ENCODE results near the gene HECTD4. TPM values are rescaled to one million over a fixed set of nuclear protein-coding genes. Genes with fewer than 3 reads are reported as not detected.
A peak's percentile ranks its signal among the peaks of the same experiment; 100 is the strongest.

HECTD4 gene
- total RNA-seq, 1 experiment from 2014 or later, result 37.4 TPM

- CTCF ChIA-PET, result interaction anchor here (0.6 to 2.1 kb wide), 2 partner anchors 11 to 178 kb away, joined by 3 to 6 read pairs; no protein-coding TSS in a partner anchor
Observed at GRCh38 chr12:112122823-112123690, 259.2 kb downstream of the HECTD4 start.

GRCh38 chr12:112121780-112122565 lies 260.3 kb downstream of the HECTD4 start:
- Histone ChIP-seq H3K4me1 (replicated peaks; ENCODE audit: insufficient read depth) (peaks cover 73% of the 10 kb centered on the region), H2AFZ (no peak overlapping the region), H3K27ac (peak overlapping the region; percentile 45), H4K20me1 (ENCODE audit: insufficient read depth) (no peaks in the 10 kb centered on the region), H3K4me3 (no peak overlapping the region), H3K4me2 (peak overlapping the region; percentile 44), H3F3A (ENCODE audit: insufficient read depth, low read depth) (peaks cover 50% of the 10 kb centered on the region), H3K27me3 (ENCODE audit: insufficient read depth, low read depth) (no peaks in the 10 kb centered on the region), H3K9me2 (ENCODE audit: insufficient read depth) (no peaks in the 10 kb centered on the region), H3K9me3 (ENCODE audit: insufficient read depth, low read depth) (no peaks in the 10 kb centered on the region), H3K79me2 (ENCODE audit: low read depth) (peaks cover 15% of the 10 kb centered on the region), H3K36me3 (ENCODE audit: low read depth) (no peaks in the 10 kb centered on the region)
- ChIA-PET POLR2A (ENCODE audit: unreplicated experiment) (interaction anchor here (0.5 to 0.8 kb wide), 3 partner anchors 26 to 265 kb away, joined by 3 to 8 read pairs (median 4); no protein-coding TSS in a partner anchor), CTCF (interaction anchor here (0.6 to 2.1 kb wide), 3 partner anchors 10 to 177 kb away, joined by 3 to 7 read pairs (median 6); no protein-coding TSS in a partner anchor)
- BruUV-seq (replicated peaks), result no TSS peak
- no peak for TF ChIP-seq EZH2 (IDR thresholded peaks at IDR 0.05; ENCODE audit: low read depth)
- TF ChIP-seq, protein P1, sequence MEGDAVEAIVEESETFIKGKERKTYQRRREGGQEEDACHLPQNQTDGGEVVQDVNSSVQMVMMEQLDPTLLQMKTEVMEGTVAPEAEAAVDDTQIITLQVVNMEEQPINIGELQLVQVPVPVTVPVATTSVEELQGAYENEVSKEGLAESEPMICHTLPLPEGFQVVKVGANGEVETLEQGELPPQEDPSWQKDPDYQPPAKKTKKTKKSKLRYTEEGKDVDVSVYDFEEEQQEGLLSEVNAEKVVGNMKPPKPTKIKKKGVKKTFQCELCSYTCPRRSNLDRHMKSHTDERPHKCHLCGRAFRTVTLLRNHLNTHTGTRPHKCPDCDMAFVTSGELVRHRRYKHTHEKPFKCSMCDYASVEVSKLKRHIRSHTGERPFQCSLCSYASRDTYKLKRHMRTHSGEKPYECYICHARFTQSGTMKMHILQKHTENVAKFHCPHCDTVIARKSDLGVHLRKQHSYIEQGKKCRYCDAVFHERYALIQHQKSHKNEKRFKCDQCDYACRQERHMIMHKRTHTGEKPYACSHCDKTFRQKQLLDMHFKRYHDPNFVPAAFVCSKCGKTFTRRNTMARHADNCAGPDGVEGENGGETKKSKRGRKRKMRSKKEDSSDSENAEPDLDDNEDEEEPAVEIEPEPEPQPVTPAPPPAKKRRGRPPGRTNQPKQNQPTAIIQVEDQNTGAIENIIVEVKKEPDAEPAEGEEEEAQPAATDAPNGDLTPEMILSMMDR (conservative IDR thresholded peaks at IDR 0.05), result no peak
- DNase-seq, result peak; percentile 61 to 68
- intact Hi-C loops (cut with micrococcal nuclease; ENCODE audit: unreplicated experiment), result loop anchor here (1.0 to 2.0 kb wide), 2 partner anchors 10 to 27 kb away; no protein-coding TSS in a partner anchor

More at GRCh38 chr12:112122823-112123690, 259.2 kb downstream of the HECTD4 start:
- TF ChIP-seq, protein P1 (conservative IDR thresholded peaks at IDR 0.05), result no peak
- no peak for TF ChIP-seq EZH2 (IDR thresholded peaks at IDR 0.05; ENCODE audit: low read depth)
- Histone ChIP-seq H3F3A (ENCODE audit: insufficient read depth, low read depth) (peaks cover 39% of the 10 kb centered on the region), H3K9me3 (ENCODE audit: insufficient read depth, low read depth) (no peaks in the 10 kb centered on the region), H4K20me1 (ENCODE audit: insufficient read depth) (no peaks in the 10 kb centered on the region), H3K36me3 (ENCODE audit: low read depth) (no peaks in the 10 kb centered on the region), H3K27me3 (ENCODE audit: insufficient read depth, low read depth) (no peaks in the 10 kb centered on the region), H3K79me2 (ENCODE audit: low read depth) (peaks cover 26% of the 10 kb centered on the region), H2AFZ (no peak overlapping the region), H3K4me1 (replicated peaks; ENCODE audit: insufficient read depth) (peaks cover 72% of the 10 kb centered on the region), H3K4me2 (peak overlapping the region; percentile 44), H3K27ac (peak overlapping the region; percentile 45), H3K9me2 (ENCODE audit: insufficient read depth) (no peaks in the 10 kb centered on the region), H3K4me3 (peak overlapping the region; percentile 12; the same call in 1 of the 2 replicates)
- POLR2A ChIA-PET (ENCODE audit: unreplicated experiment), result interaction anchor here (0.5 to 0.6 kb wide), 2 partner anchors 42 to 264 kb away, joined by 3 to 4 read pairs; no protein-coding TSS in a partner anchor
- no TSS peak for BruUV-seq (replicated peaks)
- intact Hi-C loops (cut with micrococcal nuclease; ENCODE audit: unreplicated experiment), result loop anchor here (1.0 to 2.0 kb wide), 2 partner anchors 11 to 26 kb away; no protein-coding TSS in a partner anchor
- peak in 1 of 2 experiments; percentile 83 for DNase-seq

DNA sequence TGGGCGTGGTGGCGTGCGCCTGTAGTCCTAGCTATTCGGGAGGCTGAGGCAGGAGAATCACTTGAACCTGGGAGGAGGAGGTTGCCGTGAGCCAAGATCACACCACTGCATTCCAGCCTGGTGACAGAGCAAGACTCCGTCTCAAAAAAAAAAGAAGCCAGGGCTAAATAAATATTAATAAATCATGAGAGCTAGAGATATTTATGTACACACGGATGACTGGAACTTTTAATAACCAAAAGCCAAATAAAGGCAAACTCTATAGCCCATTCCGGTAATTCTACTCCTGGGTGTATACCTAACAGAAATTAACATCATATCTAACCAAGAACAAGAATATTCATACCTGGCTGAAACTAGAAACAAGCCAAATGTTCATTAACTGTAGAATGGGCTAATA lies 264.5 kb downstream of the HECTD4 start:
- H3F3A ChIP-seq (ENCODE audit: insufficient read depth, low read depth), result peaks cover 63% of the 10 kb centered on the region
- no peaks in the 10 kb centered on the region for H3K36me3 ChIP-seq (ENCODE audit: low read depth)
- H4K20me1 ChIP-seq (ENCODE audit: insufficient read depth), result no peaks in the 10 kb centered on the region
- ChIA-PET CTCF (no interaction called here), POLR2A (ENCODE audit: unreplicated experiment) (interaction anchor here (0.8 kb wide), 1 partner anchor 432 kb away, joined by 3 read pairs; the partner anchor contains the start of genes ACAD10 and BRAP)
- TF ChIP-seq, protein P1 (conservative IDR thresholded peaks at IDR 0.05), result no peak
- TF ChIP-seq EZH2 (IDR thresholded peaks at IDR 0.05; ENCODE audit: low read depth), result no peak
- DNase-seq, result peak in 1 of 2 experiments; percentile 91
- H3K79me2 ChIP-seq (ENCODE audit: low read depth), result no peaks in the 10 kb centered on the region
- H3K27me3 ChIP-seq (ENCODE audit: insufficient read depth, low read depth), result no peaks in the 10 kb centered on the region
- H3K9me3 ChIP-seq (ENCODE audit: insufficient read depth, low read depth), result no peaks in the 10 kb centered on the region
- intact Hi-C loops (cut with micrococcal nuclease; ENCODE audit: unreplicated experiment), result no loop called here
- peak overlapping the region; percentile 67; the same call in 1 of the 2 replicates for H3K4me2 ChIP-seq
- peaks cover 78% of the 10 kb centered on the region for H3K4me1 ChIP-seq (replicated peaks; ENCODE audit: insufficient read depth)
- no peak overlapping the region; the same call in 1 of the 2 replicates for H3K4me3 ChIP-seq
- no peaks in the 10 kb centered on the region for H3K9me2 ChIP-seq (ENCODE audit: insufficient read depth)
- no TSS peak for BruUV-seq (replicated peaks)
- peak overlapping the region; percentile 92 for H3K27ac ChIP-seq
- H2AFZ ChIP-seq, result no peak overlapping the region

Data from PC-9 (cell line).